ENCODE data around the gene PPP1R12C. TPM values are rescaled to one million over a fixed set of nuclear protein-coding genes. Genes with fewer than 3 reads are reported as not detected.

The PPP1R12C gene
- total and polyA plus RNA-seq, 4 donors = 20.4 to 128 (median 89.5) TPM

DNA sequence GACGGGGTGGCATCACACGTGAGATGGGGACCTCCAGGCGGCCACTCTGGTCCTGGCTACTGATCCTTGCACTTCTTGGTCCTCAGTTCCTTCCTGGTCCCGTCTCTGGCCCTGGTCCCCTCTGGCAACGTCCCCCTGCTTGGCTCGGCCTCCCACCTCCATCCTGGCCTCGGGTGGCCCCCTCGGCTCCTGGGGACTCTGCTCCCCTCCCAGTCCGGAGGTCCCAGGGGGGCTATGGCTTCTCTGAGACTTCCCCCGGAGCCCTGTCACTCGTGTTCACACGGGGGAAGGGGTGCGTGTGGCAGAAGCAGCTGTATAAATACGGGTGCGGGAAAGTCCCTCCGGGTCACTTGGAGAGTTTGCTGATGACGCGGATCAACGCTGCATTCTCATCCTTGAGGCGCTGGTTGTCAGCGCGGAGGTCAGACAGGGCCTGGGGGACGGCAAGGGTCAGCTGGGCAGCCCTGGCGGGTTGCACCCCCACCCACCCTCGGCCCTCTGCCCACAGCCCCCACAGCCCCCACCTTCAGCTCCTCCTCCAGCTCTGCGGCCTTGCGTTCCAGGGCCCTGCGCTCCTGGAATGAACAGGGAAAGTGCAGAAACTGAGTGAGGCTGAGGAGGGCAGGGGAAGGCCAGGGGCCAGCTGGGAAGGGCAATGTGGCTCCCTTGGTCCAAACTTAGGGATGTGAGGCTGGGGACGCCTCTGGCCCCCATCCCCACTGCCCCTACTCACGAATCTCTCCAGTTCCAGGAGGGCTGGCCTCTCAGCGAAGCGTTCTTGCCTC lies 26.1 kb downstream of the PPP1R12C start:
- Histone ChIP-seq H3K4me1 (ENCODE audit: control insufficient read depth, insufficient read depth, low read length) (peaks cover 28% of the 10 kb centered on the region), H3K27ac (ENCODE audit: low read depth, low read length) (no peak overlapping the region), H3K9me3 (ENCODE audit: control insufficient read depth, insufficient read depth, low read length) (no peaks in the 10 kb centered on the region), H3K36me3 (ENCODE audit: control insufficient read depth, insufficient read depth, low read length) (peaks cover 58% of the 10 kb centered on the region), H3K4me3 (ENCODE audit: low read depth, low read length) (no peak overlapping the region), H3K27me3 (ENCODE audit: control insufficient read depth, insufficient read depth, low read length) (peaks cover 3% of the 10 kb centered on the region)
- WGBS (ENCODE audit: insufficient coverage) = 77% methylated on average over 20 of the region's 32 CpGs
- DNase-seq (ENCODE audit: low read depth in 4 of 6, low spot score in 6 of 6) = no peak

DNA sequence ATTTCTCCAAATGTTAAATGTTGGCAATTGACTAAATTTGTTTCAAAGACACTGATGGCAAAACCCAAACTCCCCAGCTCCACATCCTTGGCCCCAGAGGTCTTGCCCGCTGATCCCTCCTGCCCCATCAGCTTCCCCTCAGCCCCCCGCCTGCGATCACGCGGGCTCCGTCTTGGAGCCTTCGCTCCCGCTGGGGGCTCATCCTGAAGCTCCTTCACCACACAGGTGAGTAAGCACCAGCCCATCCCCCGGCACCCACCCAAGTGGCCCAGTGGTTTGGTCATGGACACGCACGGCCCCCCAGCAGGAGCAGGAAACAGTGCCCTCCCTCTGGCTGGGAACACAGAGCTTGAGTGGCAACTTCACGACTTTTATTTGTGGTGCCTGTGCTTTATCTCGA lies 26.9 kb downstream of the PPP1R12C start:
- H3K9me3 ChIP-seq (ENCODE audit: control insufficient read depth, insufficient read depth, low read length) = no peaks in the 10 kb centered on the region
- H3K4me1 ChIP-seq (ENCODE audit: control insufficient read depth, insufficient read depth, low read length) = peaks cover 35% of the 10 kb centered on the region
- WGBS (ENCODE audit: insufficient coverage) = 96% methylated on average over 12 of the region's 13 CpGs
- H3K27me3 ChIP-seq (ENCODE audit: control insufficient read depth, insufficient read depth, low read length) = peaks cover 10% of the 10 kb centered on the region
- no peak for DNase-seq (ENCODE audit: low read depth in 4 of 6, low spot score in 6 of 6)
- H3K36me3 ChIP-seq (ENCODE audit: control insufficient read depth, insufficient read depth, low read length) = peaks cover 51% of the 10 kb centered on the region
- no peak overlapping the region for H3K27ac ChIP-seq (ENCODE audit: low read depth, low read length)
- H3K4me3 ChIP-seq (ENCODE audit: low read depth, low read length) = no peak overlapping the region

DNA sequence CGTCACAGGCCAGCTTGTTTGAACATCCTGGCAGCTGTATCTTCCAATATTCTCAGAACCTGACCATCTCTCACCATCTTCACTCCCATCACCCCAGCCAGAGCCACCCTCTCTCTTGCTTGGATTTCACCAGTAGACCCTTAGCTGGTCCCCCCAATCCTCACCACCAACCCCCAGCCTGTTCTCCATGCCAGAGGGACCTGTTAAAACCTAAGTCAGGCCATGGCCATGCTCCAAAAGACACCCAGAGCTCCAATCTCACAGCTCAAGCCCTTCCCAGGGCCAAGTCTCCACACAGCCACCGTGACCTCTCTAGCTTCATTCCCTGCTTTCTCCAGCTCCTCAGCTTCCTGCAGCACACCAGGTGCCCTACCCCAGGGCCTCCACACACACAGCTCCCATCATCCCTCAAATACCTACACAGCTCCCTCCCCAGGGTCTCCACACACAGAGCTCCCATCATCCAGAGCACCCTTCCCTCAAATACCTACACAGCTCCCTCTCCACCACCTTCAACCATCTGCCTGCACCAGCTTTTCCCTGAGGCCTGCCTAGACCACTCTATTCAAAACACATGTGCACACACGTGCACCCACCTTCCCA lies 28.0 kb downstream of the PPP1R12C start:
- no peak for DNase-seq (ENCODE audit: low read depth in 4 of 6, low spot score in 6 of 6)
- Histone ChIP-seq H3K4me3 (ENCODE audit: low read depth, low read length) (no peak overlapping the region), H3K9me3 (ENCODE audit: control insufficient read depth, insufficient read depth, low read length) (no peaks in the 10 kb centered on the region), H3K36me3 (ENCODE audit: control insufficient read depth, insufficient read depth, low read length) (peaks cover 40% of the 10 kb centered on the region), H3K27me3 (ENCODE audit: control insufficient read depth, insufficient read depth, low read length) (peaks cover 21% of the 10 kb centered on the region), H3K27ac (ENCODE audit: low read depth, low read length) (no peak overlapping the region), H3K4me1 (ENCODE audit: control insufficient read depth, insufficient read depth, low read length) (peaks cover 36% of the 10 kb centered on the region)
- 86% methylated on average over 3 of the region's 3 CpGs for WGBS (ENCODE audit: insufficient coverage)

DNA sequence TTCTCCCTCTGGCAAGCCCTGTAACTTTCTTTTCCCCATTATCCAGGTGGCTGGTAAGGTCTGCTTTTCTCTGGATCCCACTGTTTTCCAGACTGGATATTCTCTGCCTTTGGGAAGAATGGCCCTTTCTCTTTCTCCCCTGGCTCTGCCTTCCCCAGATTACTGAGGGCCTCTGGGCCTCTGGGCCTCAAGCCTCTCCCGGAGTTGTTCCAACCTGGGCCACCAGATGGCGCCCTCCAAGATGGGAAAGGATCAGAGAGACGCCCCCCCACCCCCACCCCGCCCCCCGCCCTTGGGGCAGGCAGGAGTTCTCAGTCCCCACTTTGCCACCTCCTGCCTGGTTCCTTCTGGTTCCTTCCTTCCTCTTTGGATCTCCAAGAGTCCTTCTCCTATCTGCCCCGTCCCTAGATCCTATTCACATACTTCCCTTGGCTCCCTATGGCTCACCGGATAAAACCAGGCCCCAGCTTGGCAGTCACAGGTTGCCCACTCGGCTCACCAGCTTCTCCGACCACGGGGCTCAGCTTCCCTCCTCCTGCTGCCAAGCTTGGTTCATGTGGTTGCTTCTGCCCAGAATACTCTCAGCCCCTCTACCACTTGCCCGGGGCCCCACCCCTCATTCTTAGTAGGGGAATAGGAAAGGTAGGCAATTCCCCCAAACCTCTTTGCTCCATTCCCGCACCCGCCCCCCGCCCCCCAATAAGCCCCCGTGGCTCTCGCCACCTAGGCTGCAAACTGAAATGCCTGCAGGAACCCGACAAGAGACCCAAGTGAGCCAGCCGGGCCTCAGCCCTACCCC lies 28.7 kb downstream of the PPP1R12C start:
- H3K4me1 ChIP-seq (ENCODE audit: control insufficient read depth, insufficient read depth, low read length) = peaks cover 36% of the 10 kb centered on the region
- no peak overlapping the region for H3K4me3 ChIP-seq (ENCODE audit: low read depth, low read length)
- H3K27me3 ChIP-seq (ENCODE audit: control insufficient read depth, insufficient read depth, low read length) = peaks cover 28% of the 10 kb centered on the region
- 66% methylated on average over 7 of the region's 18 CpGs for WGBS (ENCODE audit: insufficient coverage)
- H3K36me3 ChIP-seq (ENCODE audit: control insufficient read depth, insufficient read depth, low read length) = peaks cover 35% of the 10 kb centered on the region
- H3K9me3 ChIP-seq (ENCODE audit: control insufficient read depth, insufficient read depth, low read length) = no peaks in the 10 kb centered on the region
- DNase-seq (ENCODE audit: low read depth in 4 of 6, low spot score in 6 of 6) = peak in 4 of 6 donors; percentile 39 to 86 (median 68)
- H3K27ac ChIP-seq (ENCODE audit: low read depth, low read length) = no peak overlapping the region

DNA sequence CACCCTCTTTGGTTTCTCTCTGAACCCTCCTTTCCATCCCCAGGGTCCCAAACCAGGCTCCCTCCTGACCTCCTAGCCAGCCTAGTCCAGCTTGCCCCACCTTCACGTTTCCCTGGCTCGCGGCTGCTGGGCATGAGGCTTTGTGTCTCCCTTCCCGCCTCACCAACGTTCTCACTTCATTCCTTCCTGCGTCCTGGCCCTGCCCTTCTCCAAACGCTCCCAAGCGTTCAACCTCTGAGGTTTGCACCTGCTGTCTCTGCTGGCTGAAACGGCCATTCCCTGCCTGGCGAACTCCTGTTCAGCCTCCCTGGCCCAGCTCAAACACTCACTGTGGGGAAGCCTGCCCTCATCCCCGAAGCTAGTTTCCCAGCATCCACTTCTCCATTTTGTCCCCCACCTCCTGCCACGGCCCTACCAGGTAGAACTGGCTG lies 29.4 kb downstream of the PPP1R12C start:
- peaks cover 42% of the 10 kb centered on the region for H3K4me1 ChIP-seq (ENCODE audit: control insufficient read depth, insufficient read depth, low read length)
- peaks cover 36% of the 10 kb centered on the region for H3K27me3 ChIP-seq (ENCODE audit: control insufficient read depth, insufficient read depth, low read length)
- H3K9me3 ChIP-seq (ENCODE audit: control insufficient read depth, insufficient read depth, low read length) = no peaks in the 10 kb centered on the region
- H3K4me3 ChIP-seq (ENCODE audit: low read depth, low read length) = peak overlapping the region; percentile 35
- DNase-seq (ENCODE audit: low read depth in 4 of 6, low spot score in 6 of 6) = peak in 1 of 6 donors; percentile 13
- WGBS (ENCODE audit: insufficient coverage) = 65% methylated on average over 12 of the region's 12 CpGs
- H3K27ac ChIP-seq (ENCODE audit: low read depth, low read length) = no peak overlapping the region
- peaks cover 33% of the 10 kb centered on the region for H3K36me3 ChIP-seq (ENCODE audit: control insufficient read depth, insufficient read depth, low read length)

DNA sequence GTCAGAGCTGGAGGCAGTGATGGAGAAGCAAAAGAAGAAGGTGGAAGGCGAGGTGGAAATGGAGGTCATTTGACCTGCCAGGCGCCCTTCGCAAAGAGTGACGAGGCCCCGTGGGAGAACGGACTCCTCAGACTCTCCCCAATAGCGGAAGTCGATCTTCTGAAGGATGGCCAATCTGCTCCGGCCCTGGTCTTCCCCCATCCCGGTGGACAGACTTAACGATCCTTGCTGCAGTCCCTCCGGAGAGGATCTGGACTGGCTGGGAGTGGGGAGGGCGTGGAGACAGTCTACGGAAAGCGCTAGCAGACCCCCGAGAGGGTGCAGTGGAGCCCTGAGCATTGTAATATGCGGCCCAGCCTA lies 29.9 kb downstream of the PPP1R12C start:
- no peaks in the 10 kb centered on the region for H3K9me3 ChIP-seq (ENCODE audit: control insufficient read depth, insufficient read depth, low read length)
- peaks cover 40% of the 10 kb centered on the region for H3K27me3 ChIP-seq (ENCODE audit: control insufficient read depth, insufficient read depth, low read length)
- no peak overlapping the region for H3K27ac ChIP-seq (ENCODE audit: low read depth, low read length)
- DNase-seq (ENCODE audit: low read depth in 4 of 6, low spot score in 6 of 6) = peak in 2 of 6 donors; percentile 56 to 67
- peaks cover 43% of the 10 kb centered on the region for H3K4me1 ChIP-seq (ENCODE audit: control insufficient read depth, insufficient read depth, low read length)
- peaks cover 28% of the 10 kb centered on the region for H3K36me3 ChIP-seq (ENCODE audit: control insufficient read depth, insufficient read depth, low read length)
- 4% methylated on average over 17 of the region's 17 CpGs for WGBS (ENCODE audit: insufficient coverage)
- H3K4me3 ChIP-seq (ENCODE audit: low read depth, low read length) = peak overlapping the region; percentile 35

DNA sequence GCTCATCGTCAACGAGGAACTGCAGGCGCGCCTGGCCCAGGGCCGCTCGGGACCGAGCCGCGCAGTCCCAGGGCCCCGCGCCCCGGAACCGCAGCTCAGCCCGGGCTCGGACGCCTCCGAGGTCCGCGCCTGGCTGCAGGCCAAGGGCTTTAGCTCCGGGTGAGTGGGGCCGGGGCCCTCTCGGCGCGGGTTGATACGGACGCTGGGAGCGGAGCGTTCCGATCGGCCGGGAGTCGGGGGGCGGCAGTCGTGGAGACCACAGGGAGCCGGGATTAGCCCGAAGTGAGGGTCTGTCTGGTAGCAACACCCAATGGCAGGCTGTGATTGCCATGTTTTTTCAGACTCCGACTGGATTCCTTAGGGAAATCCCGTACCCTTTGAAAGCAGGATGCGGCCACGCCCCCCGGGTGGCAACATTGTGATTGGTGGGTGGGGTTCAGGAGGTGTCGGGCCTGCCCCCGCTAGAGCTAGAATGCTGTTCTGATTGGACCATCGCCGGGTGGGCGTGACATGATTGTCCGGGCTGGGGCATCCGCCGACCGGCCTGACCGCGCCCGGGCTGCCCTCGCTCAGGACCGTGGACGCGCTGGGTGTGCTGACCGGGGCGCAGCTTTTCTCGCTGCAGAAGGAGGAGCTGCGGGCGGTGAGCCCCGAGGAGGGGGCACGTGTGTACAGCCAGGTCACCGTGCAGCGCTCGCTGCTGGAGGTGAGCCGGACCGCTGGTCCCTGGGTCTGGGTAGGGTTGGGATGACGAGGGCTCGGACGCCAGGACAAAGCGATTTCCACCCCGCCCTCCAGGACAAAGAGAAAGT lies 30.5 kb downstream of the PPP1R12C start:
- no peak overlapping the region for H3K27ac ChIP-seq (ENCODE audit: low read depth, low read length)
- H3K4me3 ChIP-seq (ENCODE audit: low read depth, low read length) = peak overlapping the region; percentile 35
- DNase-seq (ENCODE audit: low read depth in 4 of 6, low spot score in 6 of 6) = peak; percentile 66 to 99 (median 88)
- peaks cover 22% of the 10 kb centered on the region for H3K36me3 ChIP-seq (ENCODE audit: control insufficient read depth, insufficient read depth, low read length)
- H3K4me1 ChIP-seq (ENCODE audit: control insufficient read depth, insufficient read depth, low read length) = peaks cover 49% of the 10 kb centered on the region
- no peaks in the 10 kb centered on the region for H3K9me3 ChIP-seq (ENCODE audit: control insufficient read depth, insufficient read depth, low read length)
- under 1% methylated on average over 74 of the region's 74 CpGs for WGBS (ENCODE audit: insufficient coverage)
- H3K27me3 ChIP-seq (ENCODE audit: control insufficient read depth, insufficient read depth, low read length) = peaks cover 46% of the 10 kb centered on the region

DNA sequence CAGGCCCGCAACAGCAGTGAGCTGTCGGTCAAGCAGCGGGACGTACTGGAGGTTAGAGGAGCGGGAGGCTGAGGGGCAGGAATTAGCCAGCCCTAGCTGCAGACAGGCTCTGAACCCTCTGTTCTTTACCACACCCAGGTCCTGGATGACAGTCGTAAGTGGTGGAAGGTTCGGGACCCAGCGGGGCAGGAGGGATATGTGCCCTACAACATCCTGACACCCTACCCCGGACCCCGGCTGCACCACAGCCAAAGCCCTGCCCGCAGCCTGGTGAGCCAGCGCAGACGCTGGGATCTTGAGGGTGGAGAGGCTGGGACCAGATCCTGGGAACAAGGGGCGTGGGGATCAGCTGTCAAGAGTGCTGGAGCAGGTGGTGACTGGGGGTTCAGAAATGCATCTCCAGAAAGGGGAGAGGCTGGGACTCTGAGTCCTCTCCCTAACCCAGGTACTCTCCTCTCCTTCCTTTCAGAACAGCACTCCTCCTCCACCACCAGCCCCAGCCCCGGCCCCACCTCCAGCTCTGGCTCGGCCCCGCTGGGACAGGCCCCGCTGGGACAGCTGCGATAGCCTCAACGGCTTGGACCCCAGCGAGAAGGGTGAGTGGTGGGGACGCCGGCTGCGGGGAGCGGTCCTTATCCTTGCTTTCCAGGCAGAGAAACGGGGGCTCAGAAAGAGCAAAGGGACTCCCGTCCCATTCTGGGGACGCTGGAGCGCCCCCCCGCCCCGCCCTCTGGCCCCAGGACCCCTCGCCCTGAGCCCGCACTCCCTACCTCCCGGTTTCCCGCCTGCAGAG lies 31.3 kb downstream of the PPP1R12C start:
- H3K27ac ChIP-seq (ENCODE audit: low read depth, low read length) = no peak overlapping the region
- WGBS (ENCODE audit: insufficient coverage) = 4% methylated on average over 23 of the region's 35 CpGs
- H3K4me3 ChIP-seq (ENCODE audit: low read depth, low read length) = peak overlapping the region; percentile 35
- H3K36me3 ChIP-seq (ENCODE audit: control insufficient read depth, insufficient read depth, low read length) = peaks cover 14% of the 10 kb centered on the region
- H3K4me1 ChIP-seq (ENCODE audit: control insufficient read depth, insufficient read depth, low read length) = peaks cover 57% of the 10 kb centered on the region
- no peaks in the 10 kb centered on the region for H3K9me3 ChIP-seq (ENCODE audit: control insufficient read depth, insufficient read depth, low read length)
- peaks cover 54% of the 10 kb centered on the region for H3K27me3 ChIP-seq (ENCODE audit: control insufficient read depth, insufficient read depth, low read length)
- DNase-seq (ENCODE audit: low read depth in 4 of 6, low spot score in 6 of 6) = no peak
